ENCODE measurements around the gene PFKFB4.

GRCh38 chr3:48591436-48591835 is 34.8 kb upstream of the PFKFB4 start:
- TF ChIP-seq, protein P1, sequence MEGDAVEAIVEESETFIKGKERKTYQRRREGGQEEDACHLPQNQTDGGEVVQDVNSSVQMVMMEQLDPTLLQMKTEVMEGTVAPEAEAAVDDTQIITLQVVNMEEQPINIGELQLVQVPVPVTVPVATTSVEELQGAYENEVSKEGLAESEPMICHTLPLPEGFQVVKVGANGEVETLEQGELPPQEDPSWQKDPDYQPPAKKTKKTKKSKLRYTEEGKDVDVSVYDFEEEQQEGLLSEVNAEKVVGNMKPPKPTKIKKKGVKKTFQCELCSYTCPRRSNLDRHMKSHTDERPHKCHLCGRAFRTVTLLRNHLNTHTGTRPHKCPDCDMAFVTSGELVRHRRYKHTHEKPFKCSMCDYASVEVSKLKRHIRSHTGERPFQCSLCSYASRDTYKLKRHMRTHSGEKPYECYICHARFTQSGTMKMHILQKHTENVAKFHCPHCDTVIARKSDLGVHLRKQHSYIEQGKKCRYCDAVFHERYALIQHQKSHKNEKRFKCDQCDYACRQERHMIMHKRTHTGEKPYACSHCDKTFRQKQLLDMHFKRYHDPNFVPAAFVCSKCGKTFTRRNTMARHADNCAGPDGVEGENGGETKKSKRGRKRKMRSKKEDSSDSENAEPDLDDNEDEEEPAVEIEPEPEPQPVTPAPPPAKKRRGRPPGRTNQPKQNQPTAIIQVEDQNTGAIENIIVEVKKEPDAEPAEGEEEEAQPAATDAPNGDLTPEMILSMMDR (IDR thresholded peaks at IDR 0.05), result no peak
- no peak for TF ChIP-seq POLR2A (IDR thresholded peaks at IDR 0.05)
